Activated CD8-positive, alpha-beta T cell treated with anti-CD3 and anti-CD28 coated beads for 36 hours (primary cell): ENCODE results near the gene STMP1. TPM values are rescaled to one million over a fixed set of nuclear protein-coding genes. Genes with fewer than 3 reads are reported as not detected.
"Not testable (repeated sequence)": the region's sequence is repeated elsewhere in the genome, so short reads cannot be mapped to it uniquely, and the experiment has no call there.

Experiments used
- ATAC-seq: fragments of 200-7000 bp; cut with Tn5 transposase; one replicate; pipeline ENCODE4 v1.10.0; 2021; ENCODE audit warnings: mild to moderate bottlenecking, moderate library complexity
- CTCF ChIA-PET: fragments of 350-600 bp; sonication (Branson Sonifier 250); formaldehyde crosslinking; loops from one replicate; lab custom pipeline; 2021; ENCODE audit warnings: antibody characterized with exemption; lab: Charles Lee
- POLR2A ChIA-PET: fragments of 350-600 bp; sonication (Branson Sonifier 250); formaldehyde crosslinking; loops from one replicate; lab custom pipeline; 2021; ENCODE audit warnings: antibody characterized with exemption; lab: Charles Lee
- DNase-seq: peaks from one replicate; pipeline ENCODE4 v3.0.0-alpha.2; 2020
- H3K27ac Mint-ChIP-seq: one replicate; pipeline ENCODE4 v1.8.0; 2021; ENCODE audit warnings: mild to moderate bottlenecking, mixed read lengths
- H3K27me3 Mint-ChIP-seq: one replicate; pipeline ENCODE4 v1.8.0; 2021; ENCODE audit warnings: mixed read lengths
- H3K36me3 Mint-ChIP-seq: one replicate; pipeline ENCODE4 v1.8.0; 2021; ENCODE audit warnings: low read depth, mixed read lengths
- H3K4me1 Mint-ChIP-seq: one replicate; pipeline ENCODE4 v1.8.0; 2021; ENCODE audit warnings: low read depth, mixed read lengths
- H3K4me3 Mint-ChIP-seq: one replicate; pipeline ENCODE4 v1.8.0; 2021; ENCODE audit warnings: mild to moderate bottlenecking, moderate library complexity, mixed read lengths
- H3K9me3 Mint-ChIP-seq: one replicate; pipeline ENCODE4 v1.8.0; 2021; ENCODE audit warnings: mixed read lengths
- CTCF ChIP-seq: fragments of 200-600 bp; IDR thresholded peaks from one replicate; pipeline ENCODE4 v1.8.0; 2022; ENCODE audit warnings: antibody characterized with exemption, mild to moderate bottlenecking
- intact Hi-C: fragments of 100-400 bp; cut with micrococcal nuclease; formaldehyde crosslinking; loops from one replicate; pipeline ENCODE4 v1.10.0; 2022
- total RNA-seq, 2 experiments: library from RNA; stranded (reverse); gene quantifications; one replicate each; pipeline ENCODE4 v1.2.3, GENCODE V29; 2021

The STMP1 gene
- total RNA-seq, 2 experiments from 2014 or later, result 21.1 to 23.4 TPM

- intact Hi-C loops, result no loop called here
- H3K27ac Mint-ChIP-seq, result peak overlapping the region; percentile 91
- H3K27me3 Mint-ChIP-seq, result no peaks in the 10 kb centered on the region
- H3K4me3 Mint-ChIP-seq, result peak overlapping the region; percentile 86
- H3K36me3 Mint-ChIP-seq, result peaks cover 16% of the 10 kb centered on the region
- ChIA-PET POLR2A (interaction anchor here (1.0 to 2.1 kb wide), 6 partner anchors 9 to 104 kb away, joined by 3 to 13 read pairs (median 5); partner anchors contain the start of gene NUP205), CTCF (interaction anchor here (0.7 to 4.2 kb wide), 7 partner anchors 11 to 387 kb away, joined by 3 to 27 read pairs (median 3); no protein-coding TSS in a partner anchor)
- TF ChIP-seq CTCF, result no peak
- DNase-seq, result no peak
- no peaks in the 10 kb centered on the region for H3K9me3 Mint-ChIP-seq
- peaks cover 41% of the 10 kb centered on the region for H3K4me1 Mint-ChIP-seq
- ATAC-seq, result peak; percentile 26
Measured at GRCh38 chr7:135662123-135662372, 266 bp upstream of the STMP1 start.

- Mint-ChIP-seq H3K9me3 (peaks cover 1% of the 10 kb centered on the region), H3K27ac (peak overlapping the region; percentile 77), H3K4me3 (peak overlapping the region; percentile 86), H3K36me3 (peaks cover 22% of the 10 kb centered on the region), H3K27me3 (no peaks in the 10 kb centered on the region), H3K4me1 (peaks cover 51% of the 10 kb centered on the region)
- CTCF ChIA-PET, result interaction anchor here (0.8 to 4.2 kb wide), 3 partner anchors 9 to 390 kb away, joined by 3 to 27 read pairs (median 7); no protein-coding TSS in a partner anchor
- peak; percentile 21 for ATAC-seq
- intact Hi-C loops, result no loop called here
- no peak for DNase-seq
- no peak for TF ChIP-seq CTCF
- POLR2A ChIA-PET, result interaction anchor here (0.7 to 1.3 kb wide), 4 partner anchors 10 to 330 kb away, joined by 3 read pairs; no protein-coding TSS in a partner anchor
Measured at GRCh38 chr7:135664046-135664589, 1.8 kb downstream of the STMP1 start.

- intact Hi-C loops, result no loop called here
- no peak for DNase-seq
- ATAC-seq, result no peak
- Mint-ChIP-seq H3K36me3 (peaks cover 22% of the 10 kb centered on the region), H3K27ac (no peak overlapping the region), H3K27me3 (no peaks in the 10 kb centered on the region), H3K4me3 (no peak overlapping the region), H3K4me1 (peaks cover 60% of the 10 kb centered on the region), H3K9me3 (peaks cover 1% of the 10 kb centered on the region)
- no peak for TF ChIP-seq CTCF
- CTCF ChIA-PET, result interaction anchor here (0.8 to 4.2 kb wide), 3 partner anchors 8 to 391 kb away, joined by 3 to 27 read pairs (median 3); no protein-coding TSS in a partner anchor
- POLR2A ChIA-PET, result no interaction called here
Measured at GRCh38 chr7:135665042-135665441, 2.7 kb downstream of the STMP1 start.

GRCh38 chr7:135666156-135666555, 3.8 kb downstream of the STMP1 start:
- Mint-ChIP-seq H3K27ac (no peak overlapping the region), H3K27me3 (no peaks in the 10 kb centered on the region), H3K36me3 (peaks cover 22% of the 10 kb centered on the region), H3K9me3 (peaks cover 1% of the 10 kb centered on the region), H3K4me1 (peaks cover 63% of the 10 kb centered on the region), H3K4me3 (no peak overlapping the region)
- intact Hi-C loops, result no loop called here
- no peak for TF ChIP-seq CTCF
- ATAC-seq, result no peak
- DNase-seq, result no peak
- POLR2A ChIA-PET, result no interaction called here
- CTCF ChIA-PET, result no interaction called here

GRCh38 chr7:135666846-135667245, 4.5 kb downstream of the STMP1 start:
- DNase-seq (no peak), ATAC-seq (no peak)
- intact Hi-C loops, result no loop called here
- Mint-ChIP-seq H3K4me1 (peaks cover 58% of the 10 kb centered on the region), H3K27ac (no peak overlapping the region), H3K27me3 (no peaks in the 10 kb centered on the region), H3K4me3 (no peak overlapping the region), H3K9me3 (peaks cover 1% of the 10 kb centered on the region), H3K36me3 (peaks cover 20% of the 10 kb centered on the region)
- ChIA-PET POLR2A (no interaction called here), CTCF (no interaction called here)
- no peak for TF ChIP-seq CTCF

- DNase-seq, H3K9me3 Mint-ChIP-seq, ATAC-seq, H3K4me3 Mint-ChIP-seq, H3K27ac Mint-ChIP-seq, POLR2A ChIA-PET, intact Hi-C loops, CTCF ChIA-PET, H3K27me3 Mint-ChIP-seq: not testable (repeated sequence)
- H3K4me1 Mint-ChIP-seq, result peaks cover 55% of the 10 kb centered on the region
- peaks cover 18% of the 10 kb centered on the region for H3K36me3 Mint-ChIP-seq
Measured at GRCh38 chr7:135667626-135668025, 5.3 kb downstream of the STMP1 start.

- DNase-seq, H3K4me3 Mint-ChIP-seq, H3K9me3 Mint-ChIP-seq, H3K27me3 Mint-ChIP-seq, H3K27ac Mint-ChIP-seq, CTCF ChIA-PET, POLR2A ChIA-PET, ATAC-seq, intact Hi-C loops: not testable (repeated sequence)
- peaks cover 50% of the 10 kb centered on the region for H3K4me1 Mint-ChIP-seq
- H3K36me3 Mint-ChIP-seq, result peaks cover 18% of the 10 kb centered on the region
Measured at GRCh38 chr7:135668852-135669395, 6.6 kb downstream of the STMP1 start.
